ENCODE data around the gene USP6. TPM values are rescaled to one million over a fixed set of nuclear protein-coding genes. Genes with fewer than 3 reads are reported as not detected.

Gene USP6
- total RNA-seq, 4 donors from 2014 or later, result 0.06 to 3.8 (median 0.24) TPM; not detected in 1

- no peak for TF ChIP-seq CTCF (IDR thresholded peaks at IDR 0.05)
- DNase-seq (ENCODE audit: low spot score), result no peak
- ATAC-seq (ENCODE audit: low FRiP score), result no peak
Measured at GRCh38 chr17:5198472-5198871, 82.6 kb downstream of the USP6 start.

GRCh38 chr17:5200360-5200759, 84.5 kb downstream of the USP6 start:
- ATAC-seq (ENCODE audit: low FRiP score) (no peak), DNase-seq (ENCODE audit: low spot score) (no peak)
- no peak for TF ChIP-seq CTCF (IDR thresholded peaks at IDR 0.05)

- no peak for TF ChIP-seq CTCF (IDR thresholded peaks at IDR 0.05)
- ATAC-seq (ENCODE audit: low FRiP score) (no peak), DNase-seq (ENCODE audit: low spot score) (no peak)
Measured at GRCh38 chr17:5201011-5201410, 85.2 kb downstream of the USP6 start.

GRCh38 chr17:5203178-5203907, 87.5 kb downstream of the USP6 start:
- TF ChIP-seq CTCF (IDR thresholded peaks at IDR 0.05), result no peak
- ATAC-seq (ENCODE audit: low FRiP score) (no peak), DNase-seq (ENCODE audit: low spot score) (no peak)

GRCh38 chr17:5203908-5204294, 88.1 kb downstream of the USP6 start:
- no peak for TF ChIP-seq CTCF (IDR thresholded peaks at IDR 0.05)
- ATAC-seq (ENCODE audit: low FRiP score), result no peak
- no peak for DNase-seq (ENCODE audit: low spot score)

GRCh38 chr17:5209396-5209795, 93.6 kb downstream of the USP6 start:
- ATAC-seq (ENCODE audit: low FRiP score), result no peak
- DNase-seq (ENCODE audit: low spot score), result no peak
- no peak for TF ChIP-seq CTCF (IDR thresholded peaks at IDR 0.05)

- TF ChIP-seq CTCF (IDR thresholded peaks at IDR 0.05), result no peak
- ATAC-seq (ENCODE audit: low FRiP score), result no peak
- DNase-seq (ENCODE audit: low spot score), result no peak
Measured at GRCh38 chr17:5210091-5210490, 94.3 kb downstream of the USP6 start.

Measured in omental fat pad (tissue), 4 donors.